Erythroblast (primary cell): ENCODE results near the gene PLCB4.

Experiments used
- GATA1 ChIP-seq: IDR thresholded peaks from 2 replicates; pipeline ENCODE4 v1.6.1; 2011; ENCODE audit warnings: low read depth, mild to moderate bottlenecking, control low read depth, low read length, moderate library complexity
- POLR2A ChIP-seq: IDR thresholded peaks from 2 replicates; pipeline ENCODE4 v1.6.1; 2011; ENCODE audit warnings: mild to moderate bottlenecking, low read length

GRCh38 chr20:9076440-9076839 is 7.6 kb downstream of the PLCB4 start:
- TF ChIP-seq POLR2A = no peak
- no peak for TF ChIP-seq GATA1
